Cerebellar cortex (tissue), 1 donor: ENCODE data around the gene KLF4.

Experiments
- DNase-seq: peaks from one replicate; pipeline ENCODE4 v3.0.0-alpha.2; 2015; ENCODE audit warnings: low spot score

The KLF4 gene

DNA sequence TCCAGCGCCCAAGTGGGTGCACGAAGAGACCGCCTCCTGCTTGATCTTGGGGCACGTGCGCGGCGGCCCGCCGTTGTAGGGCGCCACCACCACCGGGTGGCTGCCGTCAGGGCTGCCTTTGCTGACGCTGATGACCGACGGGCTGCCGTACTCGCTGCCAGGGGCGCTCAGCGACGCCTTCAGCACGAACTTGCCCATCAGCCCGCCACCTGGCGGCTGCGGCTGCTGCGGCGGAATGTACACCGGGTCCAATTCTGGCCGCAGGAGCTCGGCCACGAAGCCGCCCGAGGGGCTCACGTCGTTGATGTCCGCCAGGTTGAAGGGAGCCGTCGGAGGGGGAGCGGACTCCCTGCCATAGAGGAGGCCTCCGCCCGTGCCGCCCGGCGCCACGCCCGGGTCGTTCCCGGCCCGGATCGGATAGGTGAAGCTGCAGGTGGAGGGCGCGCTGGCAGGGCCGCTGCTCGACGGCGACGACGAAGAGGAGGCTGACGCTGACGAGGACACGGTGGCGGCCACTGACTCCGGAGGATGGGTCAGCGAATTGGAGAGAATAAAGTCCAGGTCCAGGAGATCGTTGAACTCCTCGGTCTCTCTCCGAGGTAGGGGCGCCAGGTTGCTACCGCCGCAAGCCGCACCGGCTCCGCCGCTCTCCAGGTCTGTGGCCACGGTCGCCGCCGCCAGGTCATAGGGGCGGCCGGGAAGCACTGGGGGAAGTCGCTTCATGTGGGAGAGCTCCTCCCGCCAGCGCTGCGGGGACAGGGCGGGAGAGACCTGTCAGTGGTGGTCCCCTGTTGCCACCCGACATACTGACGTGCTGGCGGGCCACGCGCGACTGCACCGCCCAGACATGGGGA is 1.8 kb downstream of the KLF4 start:
- no peak for DNase-seq

DNA sequence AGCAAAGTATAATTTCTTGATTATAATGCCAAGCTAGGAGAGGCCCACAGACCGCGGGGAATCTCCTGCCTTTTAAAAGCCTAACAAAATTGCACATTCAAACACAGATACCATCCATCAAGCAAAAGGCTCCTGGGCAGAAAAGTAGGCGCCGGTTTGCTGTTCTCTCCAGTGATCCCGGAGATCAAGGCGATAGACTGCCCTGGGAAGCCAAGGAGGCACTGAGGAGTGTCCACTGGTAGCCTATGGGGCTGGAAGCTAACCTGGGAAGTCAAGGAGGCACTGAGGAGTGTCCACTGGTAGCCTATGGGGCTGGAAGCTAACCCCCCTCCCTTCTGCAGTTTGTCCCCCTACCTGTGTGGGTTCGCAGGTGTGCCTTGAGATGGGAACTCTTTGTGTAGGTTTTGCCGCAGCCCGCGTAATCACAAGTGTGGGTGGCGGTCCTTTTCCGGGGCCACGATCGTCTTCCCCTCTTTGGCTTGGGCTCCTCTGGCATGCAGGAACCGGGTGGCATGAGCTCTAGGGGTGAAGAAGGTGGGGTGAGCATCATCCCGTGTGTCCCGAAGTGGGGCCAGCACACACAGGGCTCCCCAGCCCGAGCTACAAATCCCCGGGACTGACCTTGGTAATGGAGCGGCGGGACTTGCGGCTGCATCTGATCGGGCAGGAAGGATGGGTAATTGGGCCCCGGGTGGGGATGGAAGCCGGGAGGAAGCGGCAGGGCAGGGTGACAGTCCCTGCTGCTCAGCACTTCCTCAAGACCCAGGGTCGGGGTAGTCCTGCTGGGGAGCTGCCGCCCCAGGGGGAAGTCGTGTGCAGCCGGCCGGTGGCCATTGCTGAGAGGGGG is 2.7 kb downstream of the KLF4 start:
- no peak for DNase-seq

DNA sequence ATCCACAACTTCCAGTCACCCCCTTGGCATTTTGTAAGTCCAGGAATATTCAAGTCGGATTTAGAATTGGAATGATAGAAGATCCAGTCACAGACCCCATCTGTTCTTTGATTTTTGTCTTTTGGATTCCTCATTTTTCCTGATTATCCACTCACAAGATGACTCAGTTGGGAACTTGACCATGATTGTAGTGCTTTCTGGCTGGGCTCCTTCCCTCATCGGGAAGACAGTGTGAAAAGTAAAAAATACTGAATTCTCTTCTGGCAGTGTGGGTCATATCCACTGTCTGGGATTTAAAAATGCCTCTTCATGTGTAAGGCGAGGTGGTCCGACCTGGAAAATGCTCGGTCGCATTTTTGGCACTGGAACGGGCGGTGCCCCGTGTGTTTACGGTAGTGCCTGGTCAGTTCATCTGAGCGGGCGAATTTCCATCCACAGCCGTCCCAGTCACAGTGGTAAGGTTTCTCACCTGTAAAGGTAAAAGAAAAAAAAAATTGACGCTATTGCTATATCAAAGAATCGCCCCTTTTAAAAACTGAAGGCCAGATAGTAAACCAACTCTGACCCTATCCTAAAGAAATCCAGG is 4.0 kb downstream of the KLF4 start:
- no peak for DNase-seq

DNA sequence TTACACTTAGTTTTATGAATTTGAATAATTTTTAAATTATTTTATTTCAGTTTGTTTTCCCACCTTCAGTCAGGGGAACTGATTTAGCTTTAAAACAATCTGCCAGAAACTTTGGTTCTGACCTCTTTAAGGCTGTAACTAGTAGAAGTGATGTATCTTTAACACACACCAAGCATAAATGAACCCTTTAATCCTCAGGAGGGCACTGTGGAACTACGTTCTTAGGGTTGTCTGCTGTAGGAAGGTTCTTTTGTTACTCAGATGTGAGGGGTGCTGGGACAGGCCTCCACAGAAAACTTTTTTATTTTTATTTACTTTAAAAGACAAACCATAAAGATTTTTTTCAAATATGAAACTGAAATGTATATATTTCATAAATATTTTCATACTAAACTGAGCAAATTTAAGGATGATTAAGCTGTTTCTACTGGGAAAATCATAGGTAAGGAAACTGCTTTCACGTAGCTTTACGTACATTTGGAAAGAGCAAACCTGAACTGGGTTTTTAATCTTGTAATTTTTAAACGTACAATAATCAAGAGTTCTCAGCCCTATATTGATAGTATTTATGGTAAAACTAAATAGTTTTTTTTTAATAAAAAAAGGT is 5.3 kb downstream of the KLF4 start:
- DNase-seq: peak; percentile 61

DNA sequence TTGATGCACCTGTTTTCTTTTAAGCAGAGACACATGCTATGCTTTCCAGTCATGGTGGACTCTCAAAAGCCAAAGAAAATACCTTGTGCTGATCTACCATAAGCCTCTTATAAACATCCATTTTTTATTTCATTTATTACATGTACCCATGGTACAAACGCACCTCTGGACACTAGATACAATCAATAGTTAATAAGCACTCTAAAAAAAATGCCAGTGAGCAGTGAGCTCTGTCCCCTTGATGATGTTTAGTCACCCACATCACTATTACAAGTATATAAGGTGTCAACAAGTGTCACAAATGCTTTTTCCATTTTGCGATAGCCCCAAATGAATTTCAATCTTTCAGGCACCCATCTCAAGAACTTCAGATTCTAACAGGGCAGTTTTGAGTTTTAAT is 5.9 kb downstream of the KLF4 start:
- no peak for DNase-seq

DNA sequence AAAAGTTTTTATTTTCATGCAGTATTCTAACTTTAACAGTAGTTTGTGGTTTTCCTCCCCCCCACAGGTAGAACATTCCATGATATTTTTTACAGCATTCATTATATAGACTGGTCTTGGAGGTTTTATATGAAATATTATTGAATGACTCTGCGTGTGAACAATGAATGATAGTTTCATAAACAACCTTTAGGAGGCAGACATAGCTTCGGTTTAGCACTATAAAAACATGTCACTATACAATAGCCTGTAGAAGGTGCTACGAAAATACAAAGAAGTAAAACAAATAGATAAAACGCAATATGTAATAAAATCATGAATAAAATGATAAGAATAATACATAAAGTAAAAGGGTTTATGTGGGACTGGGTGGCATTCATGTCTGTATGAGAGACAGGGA is 8.5 kb downstream of the KLF4 start:
- no peak for DNase-seq

DNA sequence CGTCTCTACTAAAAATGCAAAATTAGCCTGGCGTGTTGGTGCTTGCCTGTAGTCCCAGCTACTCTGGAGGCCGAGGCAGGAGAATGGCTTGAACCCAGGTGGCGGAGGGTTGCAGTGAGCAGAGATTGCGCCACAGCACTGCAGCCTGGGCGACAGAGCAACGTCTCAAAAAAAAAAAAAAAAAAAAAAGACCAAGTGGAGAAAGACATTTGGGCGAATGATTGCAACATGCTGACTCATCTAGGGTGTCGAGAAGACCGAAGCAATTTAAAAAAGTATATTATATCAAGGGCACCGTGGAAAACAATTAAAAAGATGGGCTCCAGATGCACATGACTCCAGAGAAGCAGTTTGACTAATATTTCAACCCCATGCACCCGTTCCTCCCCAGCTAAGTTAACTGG is 9.2 kb downstream of the KLF4 start:
- no peak for DNase-seq

DNA sequence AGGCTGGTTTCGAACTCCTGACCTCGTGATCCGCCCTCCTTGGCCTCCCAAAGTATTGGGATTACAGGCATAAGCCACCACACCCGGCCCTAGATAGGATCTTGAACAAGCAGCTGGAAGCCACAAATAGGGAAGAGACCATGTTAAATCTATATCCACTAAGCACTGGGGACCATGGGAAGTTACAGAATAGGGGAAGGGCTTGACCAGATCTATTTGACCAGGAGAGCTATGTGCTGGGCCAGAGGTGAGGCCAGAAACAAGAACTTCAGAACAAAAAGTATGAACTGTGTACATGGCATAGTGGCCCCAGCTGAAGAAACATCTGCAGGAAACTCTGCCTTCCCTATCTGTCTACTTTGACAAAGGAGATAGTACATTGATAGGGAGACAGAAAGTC is 10.8 kb downstream of the KLF4 start:
- DNase-seq: no peak

DNA sequence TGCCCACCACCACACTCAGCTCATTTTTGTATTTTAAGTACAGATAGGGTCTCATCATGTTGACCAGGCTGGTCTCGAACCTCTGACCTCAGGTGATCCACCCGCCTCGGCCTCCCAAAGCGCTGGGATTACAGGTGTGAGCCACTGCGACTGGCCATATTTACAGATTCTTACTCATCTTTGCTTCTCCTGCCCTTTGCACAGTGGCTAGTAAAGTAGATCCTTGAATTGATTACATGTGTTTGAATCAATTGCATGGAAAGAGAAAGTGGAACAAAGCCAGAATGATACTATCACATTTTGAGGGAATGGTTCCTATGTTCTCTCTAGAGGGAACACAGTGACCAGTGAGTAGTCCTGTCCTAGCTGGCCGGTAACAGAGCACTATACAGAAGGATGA is 15.4 kb downstream of the KLF4 start:
- no peak for DNase-seq

DNA sequence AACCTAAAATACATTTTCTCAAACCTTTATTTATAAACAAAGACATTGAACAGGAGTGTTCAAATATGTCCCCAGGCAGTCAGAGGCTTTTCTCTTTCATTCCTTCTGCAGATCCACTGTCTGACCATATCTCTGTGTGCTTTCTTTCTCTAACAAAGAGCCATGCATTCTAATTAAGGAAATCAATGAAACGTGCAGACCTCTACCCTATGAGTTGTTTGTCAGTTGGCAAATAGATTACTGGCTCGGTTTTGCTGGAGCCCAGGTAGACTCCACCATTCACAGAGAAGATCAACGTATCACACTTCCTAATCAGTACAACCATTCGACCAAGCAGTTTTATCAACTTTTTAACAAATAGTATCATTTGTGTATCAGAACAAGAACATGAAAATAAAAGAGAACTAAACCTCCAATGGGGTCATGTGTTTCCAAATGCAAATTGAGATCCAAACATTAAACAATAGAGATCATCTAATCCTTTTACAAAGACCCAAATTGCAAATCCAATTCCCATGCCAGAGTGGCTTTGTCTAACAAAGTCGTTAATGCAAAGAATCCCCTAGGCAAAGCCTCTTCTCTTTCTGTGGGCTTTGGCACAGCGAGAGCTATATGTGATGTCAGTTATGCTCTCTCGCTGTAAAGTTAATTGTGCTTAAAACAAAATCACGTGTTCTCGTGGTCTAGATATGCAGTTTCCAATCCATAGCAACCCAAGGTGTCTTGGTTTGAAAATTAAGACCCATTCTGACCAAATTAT is 16.8 kb downstream of the KLF4 start:
- no peak for DNase-seq

DNA sequence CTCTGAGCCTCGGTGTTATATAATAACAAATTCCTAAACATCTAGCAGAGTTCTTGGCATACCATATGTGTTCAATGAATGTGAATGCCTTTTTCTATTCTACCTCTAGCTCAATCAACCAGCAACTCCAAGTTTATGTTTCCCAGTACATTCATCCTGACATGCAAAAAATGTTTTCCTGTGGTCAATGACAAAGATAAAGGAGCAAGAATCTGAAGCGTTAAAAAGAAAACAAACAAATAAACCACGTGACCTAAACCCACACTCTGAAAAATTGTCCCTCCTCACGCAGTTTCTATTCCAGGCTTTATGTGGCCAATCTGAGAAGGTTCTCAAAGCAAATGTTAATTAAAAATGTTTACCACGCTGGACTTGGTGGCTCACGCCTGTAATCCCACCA is 18.0 kb downstream of the KLF4 start:
- no peak for DNase-seq

DNA sequence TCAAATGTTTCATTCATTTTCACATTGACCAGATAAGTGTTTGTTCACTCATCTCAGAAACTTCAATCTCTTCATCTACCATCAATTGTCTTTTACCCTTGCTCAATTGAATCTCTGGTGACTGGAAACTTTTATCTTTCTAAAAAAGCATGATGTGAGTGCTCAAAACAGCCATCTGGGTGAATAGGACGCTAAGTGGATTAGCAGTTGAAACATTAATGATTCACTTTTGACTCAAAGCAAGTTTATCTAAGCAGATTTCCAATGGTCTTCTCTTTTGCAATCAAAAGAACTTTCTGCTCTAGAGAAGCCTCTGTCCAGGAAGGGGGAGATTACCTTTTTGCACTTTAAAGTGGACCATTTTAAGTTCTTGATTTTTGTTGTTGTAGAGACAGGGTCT is 22.2 kb downstream of the KLF4 start:
- no peak for DNase-seq

DNA sequence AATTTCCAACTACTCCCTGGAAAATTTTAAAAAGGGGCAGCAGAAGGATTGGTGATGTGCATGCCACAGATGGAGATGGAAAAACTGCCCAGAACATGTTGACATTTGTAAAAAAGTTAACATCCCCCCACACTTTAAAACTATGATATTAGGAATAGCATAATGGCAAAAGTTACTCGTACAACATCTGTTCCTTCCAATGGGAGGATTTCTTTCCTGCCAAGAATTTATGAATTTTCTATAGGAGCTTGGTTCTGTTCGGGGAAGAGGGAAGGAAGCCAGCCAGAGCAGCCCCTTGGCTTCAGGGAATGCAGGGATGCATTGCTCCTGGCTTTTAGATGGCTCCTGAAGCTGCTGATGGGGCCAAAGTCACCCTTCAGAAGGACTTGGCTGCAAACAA is 22.7 kb downstream of the KLF4 start:
- DNase-seq: no peak

DNA sequence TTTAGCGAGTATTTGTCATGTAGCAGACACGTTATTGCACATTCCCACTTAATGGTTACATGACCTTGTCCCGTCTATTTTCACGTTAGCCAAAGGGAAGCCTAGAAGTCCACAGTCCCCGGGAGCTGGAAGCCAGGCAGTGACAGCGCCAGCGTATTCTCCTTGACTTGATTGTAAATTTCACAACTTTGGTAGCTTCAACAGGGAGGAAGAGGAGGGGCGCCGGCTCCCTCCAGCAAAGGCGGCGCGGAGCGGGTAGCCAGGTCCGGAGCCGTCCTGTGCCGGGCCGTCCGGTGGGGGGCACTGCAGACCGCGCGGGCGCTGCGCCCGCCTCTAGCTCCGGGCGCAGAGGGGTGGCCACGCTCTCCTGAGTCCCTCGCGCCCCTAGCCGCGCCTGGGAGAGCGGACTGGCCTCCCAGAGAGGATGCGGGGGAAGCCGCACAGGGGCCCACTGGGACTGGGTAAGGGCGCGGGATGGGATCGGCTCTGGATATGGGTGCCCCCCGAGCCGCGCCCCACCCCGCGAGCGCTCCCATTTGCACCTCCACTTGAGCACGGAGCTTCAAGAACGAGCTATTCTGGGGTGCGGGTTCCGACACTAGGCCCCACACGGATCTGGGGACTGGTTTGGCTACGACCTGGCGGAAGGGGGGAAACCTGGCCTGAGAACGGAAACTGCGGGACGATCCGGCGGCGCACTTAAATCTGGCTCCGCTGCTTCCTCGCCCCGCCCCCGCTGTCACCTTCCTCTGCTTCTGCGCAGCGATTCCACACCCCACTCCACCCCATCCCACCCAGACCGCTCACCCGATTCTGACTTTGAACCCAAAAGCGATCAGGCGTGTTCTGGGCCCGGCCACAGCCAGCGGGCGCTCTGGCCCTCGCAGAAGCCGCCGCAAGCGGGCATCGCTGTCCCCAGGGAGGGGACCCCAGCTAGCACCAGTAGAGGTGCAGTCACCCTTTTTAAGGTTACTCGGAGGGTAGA is 23.8 kb downstream of the KLF4 start:
- DNase-seq: peak; percentile 20

DNA sequence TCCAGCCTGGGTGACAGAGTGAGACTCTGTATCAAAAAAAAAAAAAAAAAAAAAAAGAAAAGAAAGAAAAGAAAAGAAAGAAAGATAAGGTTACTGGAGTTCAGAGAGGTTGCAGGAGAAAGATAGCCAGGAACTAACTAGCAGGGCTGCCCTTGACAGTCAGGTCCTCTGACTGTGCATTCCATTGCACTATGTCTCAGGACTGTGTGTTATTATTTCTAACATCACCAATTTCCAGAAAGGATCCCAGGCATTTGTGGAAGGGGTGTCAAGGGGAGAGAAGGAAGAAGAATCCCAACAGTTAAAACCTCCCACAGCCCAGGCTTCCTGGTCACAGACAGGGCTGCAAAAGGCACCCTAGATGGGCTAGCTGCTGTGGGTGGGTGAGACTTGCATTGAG is 25.1 kb downstream of the KLF4 start:
- no peak for DNase-seq

DNA sequence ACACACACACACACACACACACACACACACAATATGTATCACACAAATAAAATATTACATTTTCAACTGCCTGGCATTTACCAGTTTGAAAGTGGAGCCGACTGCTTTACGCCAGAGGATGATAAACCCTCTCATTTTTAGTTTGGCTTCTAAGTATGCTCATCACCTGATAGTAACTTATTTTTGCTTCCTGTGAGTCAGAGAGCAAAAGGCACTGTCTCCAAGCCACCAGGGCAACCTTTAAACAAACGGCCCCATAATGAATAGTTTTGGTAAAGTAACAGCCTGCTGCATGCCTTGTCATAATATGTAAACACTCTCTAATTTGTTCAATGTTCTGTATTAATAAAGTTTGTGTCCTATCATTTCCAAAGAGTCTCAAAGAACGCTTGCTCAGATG is 26.9 kb downstream of the KLF4 start:
- no peak for DNase-seq

DNA sequence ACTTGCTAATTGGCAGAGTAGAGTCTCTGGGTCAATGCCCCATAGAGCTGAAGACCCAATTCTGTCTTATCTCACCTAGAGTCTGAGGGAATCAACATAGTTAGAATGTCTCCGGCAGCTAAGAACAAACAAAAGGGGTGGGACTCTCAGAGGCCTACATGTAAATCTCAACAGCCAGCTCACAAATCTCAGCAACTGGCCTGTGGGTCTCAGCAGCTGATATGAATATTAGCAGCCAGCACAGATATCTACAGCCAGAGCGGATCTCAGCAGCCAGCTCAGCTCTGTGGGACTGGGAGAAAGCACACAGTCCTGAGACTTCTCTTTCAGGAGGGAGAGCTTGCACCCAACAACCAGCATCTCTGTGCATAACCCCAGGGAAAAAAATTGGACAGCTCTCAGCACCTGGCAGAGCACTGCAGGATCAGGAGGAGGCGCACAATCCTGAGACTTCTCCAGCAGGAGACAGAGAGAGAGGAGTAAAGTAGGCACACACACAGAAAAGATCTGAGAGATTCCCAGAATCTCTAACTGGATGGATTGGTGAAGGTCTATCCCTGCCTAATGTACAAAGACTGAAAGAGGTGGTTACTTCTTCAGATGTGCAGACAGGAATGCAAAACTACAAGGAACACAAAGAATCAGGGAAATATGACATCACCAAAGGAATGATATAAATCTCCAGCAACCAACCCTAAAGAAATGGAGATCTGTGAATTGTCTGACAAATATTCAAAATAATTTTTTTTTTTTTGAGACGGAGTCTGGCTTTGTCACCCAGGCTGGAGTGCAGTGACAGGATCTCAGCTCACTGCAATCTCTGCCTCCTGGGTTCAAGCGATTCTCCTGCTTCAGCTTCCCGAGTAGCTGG is 29.2 kb downstream of the KLF4 start:
- DNase-seq: no peak

DNA sequence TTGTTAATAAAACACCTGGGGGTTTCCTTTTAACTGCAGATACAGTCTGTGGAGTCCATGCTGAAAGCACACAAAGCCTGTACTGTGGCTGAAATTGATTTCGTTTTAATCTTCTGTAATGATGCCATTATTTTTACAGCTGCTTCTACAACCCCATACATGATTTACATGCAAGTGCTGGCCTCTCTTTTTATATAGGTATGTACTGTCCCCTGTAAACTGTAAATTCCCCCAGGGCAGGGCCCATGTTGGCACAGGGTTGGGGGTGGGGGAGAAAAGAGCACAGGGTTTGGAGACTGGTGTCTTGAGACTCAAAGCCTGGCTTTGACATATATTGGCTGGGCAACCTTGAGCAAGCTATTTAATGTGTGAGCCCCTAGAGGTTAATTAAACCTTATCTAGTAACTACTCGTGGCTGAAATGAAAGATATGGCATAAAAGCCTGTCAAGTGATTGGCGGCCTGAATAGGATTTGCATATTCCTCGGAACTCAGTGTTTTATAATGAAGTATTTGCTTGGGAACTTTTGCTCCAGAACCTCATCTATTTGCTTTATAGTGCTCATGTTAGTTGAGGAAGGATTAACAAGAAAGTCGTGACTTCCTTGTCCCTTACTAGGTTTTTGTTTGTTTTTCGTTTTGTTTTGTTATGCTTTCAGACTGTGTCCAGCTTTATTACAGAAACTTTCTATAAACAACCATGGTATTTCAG is 34.0 kb downstream of the KLF4 start:
- no peak for DNase-seq

DNA sequence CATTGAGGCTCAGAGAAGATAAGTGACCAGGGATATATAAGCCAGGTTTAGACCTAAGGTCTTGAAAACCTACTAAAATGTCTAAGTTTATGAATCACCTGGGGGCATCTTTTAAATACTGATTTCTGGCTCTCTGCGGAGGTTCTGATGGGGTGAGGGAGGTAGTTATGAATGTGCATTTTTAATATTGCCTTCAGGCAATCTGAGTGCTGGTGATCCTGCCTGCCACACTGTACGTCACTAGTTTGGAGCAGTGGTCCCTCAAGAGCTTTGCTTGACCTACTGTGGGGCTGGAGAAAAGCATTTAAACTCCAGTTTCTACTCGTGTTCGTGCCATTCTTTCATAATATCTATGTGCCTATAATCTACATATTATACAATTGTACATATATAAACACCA is 36.1 kb downstream of the KLF4 start:
- no peak for DNase-seq
